ENCODE measurements around the gene RASSF5. TPM values are rescaled to one million over a fixed set of nuclear protein-coding genes. Genes with fewer than 3 reads are reported as not detected.

RASSF5 gene
- total RNA-seq = 1.6 and 2.3 TPM in 2 replicates

GRCh38 chr1:206507284-206508129, at the start of gene RASSF5:
Gene RASSF5 (plus strand): TSS chr1:206507531. CDS start chr1:206507603, 72 bp downstream.

GRCh38 chr1:206469933-206470691, 37.2 kb upstream of the RASSF5 start, which contains the start of gene IKBKE:
Gene IKBKE (plus strand): TSS chr1:206470476. CDS start chr1:206473228, 2,752 bp downstream.

GRCh38 chr1:206612129-206612876, 105.0 kb downstream of the RASSF5 start, which contains the start of gene EIF2D:
Gene EIF2D (minus strand): TSS chr1:206612465. CDS start chr1:206612342, 123 bp downstream.

GRCh38 chr1:206635080-206635977, 128.0 kb downstream of the RASSF5 start, which contains the start of gene DYRK3:
Gene DYRK3 (plus strand): TSS chr1:206635536. CDS start chr1:206635704, 168 bp downstream.

Small RNAs within 50 kb of the gene (small RNA-seq; reads per million reads assigned to genes)
- not detected for gene MIR6769B

Other genes starting within 250 kb of the RASSF5 start
- 14.9 and 23.9 TPM in 2 replicates for gene IKBKE, start 37.1 kb upstream of the RASSF5 start, total RNA-seq
- 54.2 and 54.3 TPM in 2 replicates for gene EIF2D, start 104.9 kb downstream of the RASSF5 start, total RNA-seq
- gene DYRK3, start 128.0 kb downstream of the RASSF5 start, total RNA-seq = 0.79 and 1.2 TPM in 2 replicates
- 17.7 and 28.3 TPM in 2 replicates for gene MAPKAPK2, start 177.4 kb downstream of the RASSF5 start, total RNA-seq

Measured in placental epithelial cell (primary cell).